ENCODE results near the gene MYCBPAP.

GRCh38 chr17:50569592-50569991 lies 61.4 kb downstream of the MYCBPAP start:
- no peak for TF ChIP-seq CTCF (IDR thresholded peaks at IDR 0.05; ENCODE audit: low read length)
- TF ChIP-seq EZH2 (IDR thresholded peaks at IDR 0.05; ENCODE audit: borderline replicate concordance, low read length): no peak
